HG03135 (cell line): ENCODE results near the gene LMBRD2.
"Not testable (repeated sequence)": the region's sequence is repeated elsewhere in the genome, so short reads cannot be mapped to it uniquely, and the experiment has no call there.

Experiments used
- ATAC-seq: cut with Tn5 transposase; IDR thresholded peaks from one replicate; pipeline ENCODE4 v1.9.1; 2021; ENCODE audit warnings: mild to moderate bottlenecking, moderate library complexity; ENCODE audit not compliant: unreplicated experiment

The LMBRD2 gene

GRCh38 chr5:36151434-36152323 is at the start of gene LMBRD2, which contains the start of gene SKP2:
LMBRD2 (minus strand) TSS chr5:36151887; CDS start chr5:36143349, 8,538 bp downstream.
SKP2 (plus strand) TSS chr5:36152111; CDS start chr5:36152263, 152 bp downstream.
- ATAC-seq, result peak; percentile 98

- ATAC-seq, result no peak
Measured at GRCh38 chr5:36200513-36200912, 48.8 kb upstream of the LMBRD2 start.

GRCh38 chr5:36199620-36200019 is 47.9 kb upstream of the LMBRD2 start:
- ATAC-seq, result no peak

GRCh38 chr5:36198783-36199182 is 47.1 kb upstream of the LMBRD2 start:
- ATAC-seq, result not testable (repeated sequence)

- no peak for ATAC-seq
Measured at GRCh38 chr5:36198281-36198680, 46.6 kb upstream of the LMBRD2 start.

- no peak for ATAC-seq
Measured at GRCh38 chr5:36193746-36194145, 42.1 kb upstream of the LMBRD2 start.

GRCh38 chr5:36184408-36184807 is 32.7 kb upstream of the LMBRD2 start:
- not testable (repeated sequence) for ATAC-seq

GRCh38 chr5:36181774-36182173 is 30.1 kb upstream of the LMBRD2 start:
- ATAC-seq, result no peak

GRCh38 chr5:36180556-36181350 is 29.1 kb upstream of the LMBRD2 start:
- ATAC-seq, result no peak

GRCh38 chr5:36179950-36180349 is 28.3 kb upstream of the LMBRD2 start:
- ATAC-seq, result no peak

- no peak for ATAC-seq
Measured at GRCh38 chr5:36178524-36178890, 26.8 kb upstream of the LMBRD2 start.

- ATAC-seq, result no peak
Measured at GRCh38 chr5:36177715-36178523, 26.2 kb upstream of the LMBRD2 start.

- peak; percentile 96 for ATAC-seq
Measured at GRCh38 chr5:36177154-36177553, 25.5 kb upstream of the LMBRD2 start.

GRCh38 chr5:36175043-36175442 is 23.4 kb upstream of the LMBRD2 start:
- no peak for ATAC-seq

GRCh38 chr5:36174119-36174518 is 22.4 kb upstream of the LMBRD2 start:
- no peak for ATAC-seq

- no peak for ATAC-seq
Measured at GRCh38 chr5:36173426-36173825, 21.7 kb upstream of the LMBRD2 start.

- no peak for ATAC-seq
Measured at GRCh38 chr5:36172599-36172998, 20.9 kb upstream of the LMBRD2 start.

- ATAC-seq, result no peak
Measured at GRCh38 chr5:36170832-36171424, 19.2 kb upstream of the LMBRD2 start.

GRCh38 chr5:36168737-36169136 is 17.1 kb upstream of the LMBRD2 start:
- no peak for ATAC-seq

GRCh38 chr5:36164461-36164860 is 12.8 kb upstream of the LMBRD2 start:
- ATAC-seq, result no peak
